Panc1 (cell line): ENCODE results near the gene FRMD4A. TPM values are rescaled to one million over a fixed set of nuclear protein-coding genes. Genes with fewer than 3 reads are reported as not detected.

ENCODE experiments used
- ATAC-seq: fragments of 200-7000 bp; cut with Tn5 transposase; 2 replicates; pipeline ENCODE4 v1.9.1; 2020; ENCODE audit warnings: mild to moderate bottlenecking, moderate library complexity
- BruUV-seq: library from RNA; stranded (reverse); fragments of 400-500 nt; replicated peaks from 2 replicates; lab custom pipeline; 2021; lab: Mats Ljungman, UMichigan
- CTCF ChIA-PET: fragments of 300-600 bp; sonication (Branson Sonifier 250); formaldehyde crosslinking; loops from one replicate; lab custom pipeline; 2022; ENCODE audit warnings: antibody characterized with exemption; lab: Charles Lee
- POLR2A ChIA-PET: fragments of 300-600 bp; sonication (Branson Sonifier 250); formaldehyde crosslinking; loops from one replicate; lab custom pipeline; 2022; ENCODE audit warnings: antibody characterized with exemption; lab: Charles Lee
- DNase-seq: peaks from one replicate; pipeline ENCODE4 v3.0.0-alpha.2; 2010; ENCODE audit warnings: low read depth, low spot score
- H3K27ac ChIP-seq: 2 replicates; pipeline ENCODE4 v1.5.1; 2011; ENCODE audit warnings: mild to moderate bottlenecking, low read length, inconsistent platforms
- H3K27me3 ChIP-seq: fragments of 200-500 bp; sonication (Bioruptor generic); 2 replicates; pipeline ENCODE4 v1.6.0; 2014; ENCODE audit warnings: low read length, inconsistent platforms; ENCODE audit not compliant: control insufficient read depth, insufficient read depth
- H3K36me3 ChIP-seq: fragments of 200-500 bp; sonication (Bioruptor generic); 2 replicates; pipeline ENCODE4 v1.5.1; 2014; ENCODE audit warnings: inconsistent platforms, mild to moderate bottlenecking, low read length, moderate library complexity; ENCODE audit not compliant: control insufficient read depth, insufficient read depth
- H3K4me1 ChIP-seq: 2 replicates; pipeline ENCODE4 v1.5.1; 2011; ENCODE audit warnings: inconsistent platforms, mild to moderate bottlenecking, low read length, moderate library complexity; ENCODE audit not compliant: control insufficient read depth, insufficient read depth
- H3K4me3 ChIP-seq, 2 experiments: 2 replicates each; pipeline ENCODE4 v1.5.1; 2011 to 2012; ENCODE audit warnings: low read depth in 2 of 2, low read length in 2 of 2, mild to moderate bottlenecking in 2 of 2, inconsistent platforms in 1 of 2, moderate library complexity in 1 of 2
- H3K9me3 ChIP-seq: fragments of 200-500 bp; sonication (Bioruptor generic); 2 replicates; pipeline ENCODE4 v1.5.1; 2014; ENCODE audit warnings: low read depth, mild to moderate bottlenecking, inconsistent platforms, low read length, moderate library complexity; ENCODE audit not compliant: control insufficient read depth, insufficient read depth
- CTCF ChIP-seq: fragments of 450-650 bp; IDR thresholded peaks from 2 replicates; pipeline ENCODE4 v1.5.1; 2017; ENCODE audit warnings: mild to moderate bottlenecking
- POLR2AphosphoS5 ChIP-seq: IDR thresholded peaks from 2 replicates; pipeline ENCODE4 v1.6.1; 2012; ENCODE audit warnings: mild to moderate bottlenecking, low read depth, low read length, moderate library complexity
- REST ChIP-seq, 2 experiments: IDR thresholded peaks; 2 replicates each; pipeline ENCODE4 v1.6.1; 2011 to 2012; ENCODE audit warnings: low read depth in 2 of 2, control low read depth in 1 of 2, low read length in 1 of 2, mild to moderate bottlenecking in 1 of 2, moderate library complexity in 1 of 2; ENCODE audit not compliant: insufficient read depth in 1 of 2
- SIN3A ChIP-seq: IDR thresholded peaks from 2 replicates; pipeline ENCODE4 v1.6.1; 2012; ENCODE audit warnings: low read depth, mild to moderate bottlenecking, low read length, moderate library complexity, borderline replicate concordance; ENCODE audit not compliant: insufficient read depth
- TCF7L2 ChIP-seq: IDR thresholded peaks from 2 replicates; pipeline ENCODE4 v1.6.1; 2011; ENCODE audit warnings: mild to moderate bottlenecking, low read depth, low read length, inconsistent platforms
- in situ Hi-C: cut with HindIII; loops from 2 replicates; pipeline ENCODE4 v1.10.0; 2016; ENCODE audit warnings: low sequenced_read_pairs, low pct_unique_long_range_greater_than_20kb
- intact Hi-C: fragments of 100-400 bp; cut with micrococcal nuclease; formaldehyde crosslinking; loops from one replicate; pipeline ENCODE4 v1.10.0; 2022; ENCODE audit not compliant: unreplicated experiment
- total RNA-seq: library from RNA; stranded (reverse); gene quantifications from one replicate; pipeline ENCODE4 v1.2.1, GENCODE V29; 2021; ENCODE audit not compliant: unreplicated experiment

FRMD4A gene
- total RNA-seq, 1 experiment from 2014 or later: 7.1 TPM

- CTCF ChIA-PET: no interaction called here
- BruUV-seq: no TSS peak
Observed at GRCh38 chr10:13698217-13698616, 632.5 kb downstream of the FRMD4A start.

GRCh38 chr10:13696071-13696470, 634.7 kb downstream of the FRMD4A start:
- ATAC-seq: no peak
- BruUV-seq: no TSS peak

More at GRCh38 chr10:13698217-13698616, 632.5 kb downstream of the FRMD4A start:
- in situ Hi-C loops (no loop called here), intact Hi-C loops (no loop called here)
- ATAC-seq (no peak), DNase-seq (no peak)
- H3K27me3 ChIP-seq: no peaks in the 10 kb centered on the region
- POLR2A ChIA-PET: no interaction called here
- TF ChIP-seq CTCF: no peak
- TF ChIP-seq SIN3A: no peak
- TF ChIP-seq POLR2AphosphoS5: no peak
- no peak for TF ChIP-seq TCF7L2
- TF ChIP-seq REST (IDR thresholded peaks at IDR 0.05; ENCODE audit: insufficient read depth in 1 of 2, low read depth in 2 of 2, low read length in 1 of 2): no peak
- no peak overlapping the region for H3K27ac ChIP-seq
- H3K4me1 ChIP-seq: no peaks in the 10 kb centered on the region
- no peak overlapping the region for H3K4me3 ChIP-seq
- no peaks in the 10 kb centered on the region for H3K36me3 ChIP-seq
- H3K9me3 ChIP-seq: no peaks in the 10 kb centered on the region

More at GRCh38 chr10:13696071-13696470, 634.7 kb downstream of the FRMD4A start:
- intact Hi-C loops (no loop called here), in situ Hi-C loops (no loop called here)
- H3K9me3 ChIP-seq: no peaks in the 10 kb centered on the region
- H3K27ac ChIP-seq: no peak overlapping the region
- no peak for DNase-seq
- CTCF ChIA-PET: no interaction called here
- no peaks in the 10 kb centered on the region for H3K36me3 ChIP-seq
- H3K4me1 ChIP-seq: no peaks in the 10 kb centered on the region
- POLR2A ChIA-PET: no interaction called here
- H3K27me3 ChIP-seq: no peaks in the 10 kb centered on the region
- no peak for TF ChIP-seq SIN3A
- no peak for TF ChIP-seq TCF7L2
- no peak for TF ChIP-seq POLR2AphosphoS5
- TF ChIP-seq REST (IDR thresholded peaks at IDR 0.05; ENCODE audit: insufficient read depth in 1 of 2, low read depth in 2 of 2, low read length in 1 of 2): no peak
- TF ChIP-seq CTCF: no peak
- no peak overlapping the region for H3K4me3 ChIP-seq
